Stimulated activated memory B cell treated with anti-CD40 and anti-IgM and Interleukin-4, amounts not matched to agents 10 μg/mL and 1 μg/mL and 100 μg/mL, for 72 hours (primary cell): ENCODE measurements around the gene CTSF.
"Not testable (repeated sequence)": the region's sequence is repeated elsewhere in the genome, so short reads cannot be mapped to it uniquely, and the experiment has no call there.

Experiments
- ATAC-seq: fragments of 150-1000 bp; cut with Tn5 transposase; 2 replicates; pipeline ENCODE4 v1.10.0; 2021
- H3K27ac Mint-ChIP-seq: one replicate; pipeline ENCODE4 v1.8.0; 2022; ENCODE audit warnings: mild to moderate bottlenecking, mixed read lengths
- H3K27me3 Mint-ChIP-seq: one replicate; pipeline ENCODE4 v1.8.0; 2022; ENCODE audit warnings: mixed read lengths
- H3K36me3 Mint-ChIP-seq: one replicate; pipeline ENCODE4 v1.8.0; 2022; ENCODE audit warnings: mixed read lengths
- H3K4me1 Mint-ChIP-seq: one replicate; pipeline ENCODE4 v1.8.0; 2022; ENCODE audit warnings: mixed read lengths
- H3K4me3 Mint-ChIP-seq: one replicate; pipeline ENCODE4 v1.8.0; 2022; ENCODE audit warnings: mild to moderate bottlenecking, moderate library complexity, mixed read lengths
- H3K9me3 Mint-ChIP-seq: one replicate; pipeline ENCODE4 v1.8.0; 2022; ENCODE audit warnings: mixed read lengths

The CTSF gene

DNA sequence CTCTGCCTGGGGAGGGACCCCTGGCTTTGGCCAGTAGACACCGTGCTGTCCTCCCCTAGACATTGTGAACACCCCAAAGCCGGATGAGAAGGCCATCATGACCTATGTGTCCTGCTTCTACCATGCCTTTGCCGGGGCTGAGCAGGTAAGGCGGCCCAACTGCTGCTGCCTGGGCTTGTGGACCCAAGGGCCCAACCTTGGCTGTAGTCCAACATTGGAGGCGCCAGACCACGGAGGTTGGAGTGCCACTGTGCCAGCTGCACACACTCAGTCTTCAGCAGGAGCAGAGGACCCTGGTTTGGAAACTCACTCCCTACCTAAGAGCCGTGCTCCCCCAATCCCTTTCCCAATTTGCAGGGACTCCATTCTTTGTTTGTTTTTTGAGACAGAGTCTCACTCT lies 12.3 kb downstream of the CTSF start:
- Mint-ChIP-seq H3K27ac (no peak overlapping the region), H3K4me1 (no peaks in the 10 kb centered on the region), H3K4me3 (no peak overlapping the region), H3K36me3 (no peaks in the 10 kb centered on the region), H3K27me3 (peaks cover 33% of the 10 kb centered on the region), H3K9me3 (no peaks in the 10 kb centered on the region)
- ATAC-seq: no peak

DNA sequence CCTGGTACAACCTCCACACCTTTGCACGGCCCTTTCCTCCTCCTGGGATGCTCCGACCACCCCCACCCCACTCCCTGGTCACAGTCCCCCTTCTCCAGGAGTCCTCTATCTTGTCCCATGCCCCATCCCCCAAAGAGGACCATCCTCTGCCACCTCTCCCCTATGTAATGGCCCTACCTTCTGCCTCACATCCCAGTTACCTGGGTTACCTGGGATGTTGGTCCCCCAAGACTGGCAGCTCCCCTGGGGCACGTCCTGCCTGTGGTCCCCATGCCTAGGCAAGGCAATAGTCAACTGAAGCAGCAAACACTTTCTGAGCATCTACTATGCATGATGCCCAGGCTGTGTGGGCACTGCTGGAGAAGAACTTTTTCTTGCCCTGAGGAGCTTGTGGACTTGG lies 13.0 kb downstream of the CTSF start:
- no peaks in the 10 kb centered on the region for H3K9me3 Mint-ChIP-seq

DNA sequence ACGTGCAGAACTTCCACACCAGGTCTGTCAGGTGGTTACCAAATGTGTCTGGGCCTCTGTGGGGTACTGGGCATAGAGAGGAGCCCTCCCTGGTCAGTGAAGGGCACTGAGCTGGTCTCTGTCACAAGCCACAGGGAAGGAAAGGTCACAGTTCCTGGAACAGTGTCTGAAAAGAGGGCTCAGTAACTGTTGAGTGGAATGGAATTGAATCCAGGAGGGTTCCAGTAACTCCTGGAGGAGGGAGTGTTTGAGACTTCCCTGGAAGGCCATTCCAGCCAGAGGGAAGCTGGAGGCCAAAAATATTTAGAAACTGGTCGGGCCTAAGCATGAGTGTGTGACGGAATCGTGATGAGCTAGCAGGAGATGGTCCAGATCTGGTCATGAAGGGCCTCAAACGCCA lies 13.8 kb downstream of the CTSF start:
- Mint-ChIP-seq H3K27me3 (peaks cover 19% of the 10 kb centered on the region), H3K4me1 (no peaks in the 10 kb centered on the region), H3K36me3 (no peaks in the 10 kb centered on the region), H3K9me3 (no peaks in the 10 kb centered on the region), H3K4me3 (no peak overlapping the region), H3K27ac (no peak overlapping the region)
- no peak for ATAC-seq

More for the DNA sequence above, 13.0 kb downstream of the CTSF start:
- Mint-ChIP-seq H3K27ac (no peak overlapping the region), H3K27me3 (peaks cover 27% of the 10 kb centered on the region), H3K4me1 (no peaks in the 10 kb centered on the region), H3K36me3 (no peaks in the 10 kb centered on the region), H3K4me3 (no peak overlapping the region)
- ATAC-seq: no peak

DNA sequence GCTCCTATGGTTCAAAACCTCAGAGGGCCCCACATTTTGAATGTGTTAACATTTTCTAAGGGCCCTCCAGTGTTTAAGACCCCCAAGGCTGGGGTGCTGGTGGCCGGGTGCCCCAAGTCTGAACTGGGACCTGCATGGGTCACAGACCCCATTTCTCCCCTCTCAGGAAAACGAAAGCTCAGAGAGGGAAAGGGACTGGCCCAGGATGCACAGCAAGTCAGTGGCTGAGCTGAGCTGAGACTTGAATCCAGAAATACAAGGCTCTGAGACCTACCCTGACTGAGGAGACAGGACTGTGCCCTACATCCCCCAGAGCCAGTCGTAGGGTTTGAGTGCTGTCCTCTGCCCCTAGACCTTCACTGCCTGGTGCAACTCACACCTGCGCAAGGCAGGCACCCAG lies 17.5 kb downstream of the CTSF start:
- H3K27me3 Mint-ChIP-seq: no peaks in the 10 kb centered on the region
- H3K36me3 Mint-ChIP-seq: no peaks in the 10 kb centered on the region

DNA sequence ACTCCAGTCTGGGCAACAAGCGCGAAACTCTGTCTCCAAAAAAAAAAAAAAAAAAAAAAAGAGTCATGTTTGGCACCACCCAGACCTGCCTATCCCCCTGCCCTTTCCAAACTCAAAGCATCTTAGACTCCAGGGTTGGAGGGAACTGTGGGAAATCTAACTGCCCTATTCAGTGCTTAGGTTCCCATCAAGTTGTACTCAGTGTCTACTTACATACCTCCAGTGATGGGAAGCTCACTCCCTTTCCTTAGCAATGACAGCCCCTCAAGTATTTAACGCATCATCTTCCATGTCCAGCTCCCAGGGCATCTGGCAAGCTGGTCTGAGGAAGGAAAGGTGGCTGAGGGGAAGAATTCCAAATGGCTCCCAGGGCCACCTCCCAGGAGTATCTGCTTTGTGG lies 18.7 kb downstream of the CTSF start:
- no peaks in the 10 kb centered on the region for H3K36me3 Mint-ChIP-seq
- no peak for ATAC-seq
- H3K4me1 Mint-ChIP-seq: peaks cover 6% of the 10 kb centered on the region
- no peak overlapping the region for H3K27ac Mint-ChIP-seq
- H3K4me3 Mint-ChIP-seq: no peak overlapping the region
- no peaks in the 10 kb centered on the region for H3K9me3 Mint-ChIP-seq
- H3K27me3 Mint-ChIP-seq: no peaks in the 10 kb centered on the region

More for the DNA sequence above, 17.5 kb downstream of the CTSF start:
- H3K27ac Mint-ChIP-seq: no peak overlapping the region
- H3K4me3 Mint-ChIP-seq: no peak overlapping the region
- ATAC-seq: no peak
- no peaks in the 10 kb centered on the region for H3K4me1 Mint-ChIP-seq
- no peaks in the 10 kb centered on the region for H3K9me3 Mint-ChIP-seq

DNA sequence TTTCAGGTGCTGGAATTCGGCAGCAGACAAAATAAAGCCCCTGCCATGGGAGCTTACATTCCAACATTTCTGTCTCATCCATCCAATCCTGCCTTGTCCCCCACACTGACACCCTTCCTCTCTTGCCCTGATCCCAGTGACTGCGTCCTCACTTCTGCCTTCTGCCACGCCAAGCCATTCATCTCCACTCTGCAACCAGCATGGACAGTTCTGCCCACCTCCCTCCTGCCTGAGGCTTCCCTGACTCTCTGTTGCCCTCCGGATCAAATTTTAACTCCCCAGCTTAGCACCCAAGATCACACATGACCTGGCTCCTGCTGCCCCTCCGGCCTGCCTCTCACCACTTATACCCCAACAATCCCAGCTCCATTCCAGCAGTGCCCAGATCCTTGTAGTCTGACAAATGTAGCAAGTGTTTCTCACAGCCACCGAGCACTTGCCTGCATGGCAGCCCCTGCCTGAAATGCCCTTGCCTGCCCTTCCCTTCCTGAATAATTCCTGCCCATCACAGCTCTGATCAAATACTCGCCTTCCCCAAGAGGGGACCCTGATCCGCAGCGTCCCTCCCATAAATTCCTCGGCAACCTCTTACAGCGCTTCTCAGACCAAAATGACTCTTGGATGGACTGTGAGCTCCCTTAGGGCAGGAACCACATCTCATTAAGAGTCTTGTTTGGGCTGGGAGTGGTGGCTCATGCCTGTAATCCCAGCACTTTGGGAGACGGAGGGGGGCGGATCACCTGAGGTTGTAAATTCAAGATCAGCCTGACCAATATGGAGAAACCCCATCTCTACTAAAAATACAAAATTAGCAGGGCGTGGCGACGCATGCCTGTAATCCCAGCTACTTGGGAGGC lies 19.4 kb downstream of the CTSF start:
- Mint-ChIP-seq H3K27me3 (no peaks in the 10 kb centered on the region), H3K4me1 (peaks cover 13% of the 10 kb centered on the region), H3K36me3 (no peaks in the 10 kb centered on the region), H3K27ac (no peak overlapping the region), H3K9me3 (no peaks in the 10 kb centered on the region), H3K4me3 (no peak overlapping the region)
- ATAC-seq: no peak

DNA sequence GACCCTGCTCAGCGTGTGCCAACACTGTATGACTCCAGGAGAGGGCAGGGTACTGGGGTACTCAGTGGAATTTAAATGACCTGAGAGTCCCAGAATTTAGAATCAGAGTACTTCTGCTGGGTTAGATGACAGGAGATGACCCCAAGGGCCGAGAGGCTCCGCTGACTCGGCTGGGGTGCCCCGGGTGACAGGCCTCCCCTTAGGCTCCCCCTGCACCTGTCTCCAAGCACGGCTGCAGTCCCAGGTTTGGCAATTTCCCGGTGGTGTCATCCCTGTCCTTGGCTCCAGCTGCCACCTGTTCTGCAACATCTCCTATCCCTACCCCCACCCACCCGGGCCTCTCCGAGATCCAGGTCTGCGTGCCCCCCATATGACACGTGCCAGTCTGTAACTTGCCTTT lies 20.4 kb downstream of the CTSF start:
- no peak overlapping the region for H3K4me3 Mint-ChIP-seq

DNA sequence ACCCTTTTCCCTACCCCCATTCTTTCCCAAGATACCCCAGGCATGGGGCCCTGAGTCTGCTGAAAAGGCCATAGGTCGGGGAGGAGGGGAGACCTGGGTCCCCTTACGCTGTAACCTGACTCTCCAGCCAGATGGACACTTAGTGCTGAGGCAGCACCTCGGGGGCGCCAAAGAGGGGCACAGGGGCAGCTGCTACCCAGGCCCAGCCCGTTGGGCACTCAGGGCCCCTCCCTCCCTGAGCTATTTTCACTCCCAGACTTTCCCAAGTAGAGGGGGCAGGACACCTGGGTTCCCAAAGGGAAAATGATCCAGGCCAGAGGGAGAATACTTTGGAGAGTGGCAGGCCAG lies 20.8 kb downstream of the CTSF start:
- no peak overlapping the region for H3K4me3 Mint-ChIP-seq
- no peaks in the 10 kb centered on the region for H3K27me3 Mint-ChIP-seq
- no peak for ATAC-seq
- H3K9me3 Mint-ChIP-seq: no peaks in the 10 kb centered on the region
- H3K27ac Mint-ChIP-seq: no peak overlapping the region
- peaks cover 5% of the 10 kb centered on the region for H3K36me3 Mint-ChIP-seq
- peaks cover 26% of the 10 kb centered on the region for H3K4me1 Mint-ChIP-seq

More for the DNA sequence above, 20.4 kb downstream of the CTSF start:
- no peak for ATAC-seq
- Mint-ChIP-seq H3K27me3 (no peaks in the 10 kb centered on the region), H3K9me3 (no peaks in the 10 kb centered on the region), H3K27ac (no peak overlapping the region), H3K4me1 (peaks cover 22% of the 10 kb centered on the region), H3K36me3 (peaks cover 4% of the 10 kb centered on the region)

DNA sequence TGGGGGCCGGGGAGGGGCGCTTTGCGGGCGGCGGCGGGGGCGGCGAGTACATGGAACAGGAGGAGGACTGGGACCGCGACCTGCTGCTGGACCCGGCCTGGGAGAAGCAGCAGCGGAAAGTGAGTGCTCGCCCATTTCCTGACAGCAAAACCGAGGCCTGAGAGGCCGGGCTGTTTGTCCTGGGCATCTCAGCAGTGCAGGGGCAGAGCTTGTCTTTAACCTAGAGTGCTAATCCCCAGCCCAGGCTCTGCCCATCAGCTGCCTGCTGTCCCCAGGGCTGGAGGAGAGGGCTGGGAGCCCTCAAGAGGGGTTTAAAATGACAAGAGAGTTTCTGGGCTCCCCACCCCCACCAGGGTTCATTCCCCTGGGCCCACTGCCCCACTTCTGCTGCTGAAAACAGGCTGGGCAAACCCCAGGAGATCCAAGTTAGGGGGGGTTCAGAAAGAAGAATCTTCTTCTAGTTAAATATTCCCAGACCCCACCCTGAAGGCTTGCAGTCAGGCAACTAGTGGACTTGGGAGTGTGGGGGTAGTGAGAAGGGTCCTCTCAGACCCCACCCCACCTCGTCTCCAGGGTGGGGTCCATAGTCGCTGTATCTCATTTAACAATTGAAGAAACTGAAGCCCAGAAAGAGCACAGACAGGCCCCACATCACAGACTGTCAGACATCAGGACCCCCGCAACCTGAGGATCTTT lies 21.3 kb downstream of the CTSF start:
- Mint-ChIP-seq H3K4me1 (peaks cover 32% of the 10 kb centered on the region), H3K36me3 (peaks cover 10% of the 10 kb centered on the region), H3K27ac (peak overlapping the region; percentile 72), H3K9me3 (no peaks in the 10 kb centered on the region), H3K27me3 (no peaks in the 10 kb centered on the region), H3K4me3 (peak overlapping the region; percentile 87)
- no peak for ATAC-seq

DNA sequence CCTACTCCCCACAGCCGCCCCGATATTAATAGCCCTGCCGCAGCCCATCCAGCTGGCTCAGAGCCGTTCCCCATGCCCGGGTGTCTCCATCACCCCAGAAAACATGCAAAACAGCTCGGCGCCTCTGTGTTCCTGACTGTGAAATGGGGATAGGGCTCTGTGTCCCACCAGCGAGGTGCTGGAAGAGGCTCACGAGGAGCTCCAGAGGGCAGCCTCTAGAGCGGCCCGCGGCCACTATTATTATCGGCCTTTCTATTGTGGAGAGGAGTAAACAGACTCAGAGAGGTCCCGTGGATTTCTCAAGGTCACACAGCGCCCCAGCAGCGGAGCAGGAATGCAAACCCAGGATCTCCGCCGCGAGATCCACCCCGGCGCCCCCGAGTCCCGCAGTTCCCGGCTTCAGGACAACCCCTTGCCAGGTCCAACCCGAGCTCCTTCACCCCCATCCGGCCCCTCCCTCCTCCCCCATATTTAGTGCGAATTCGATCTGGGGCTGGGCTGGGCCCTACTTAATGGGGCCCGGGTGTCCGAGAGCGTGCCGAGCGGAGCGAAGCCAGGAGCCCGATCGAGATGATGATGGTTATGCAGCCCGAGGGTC lies 21.9 kb downstream of the CTSF start, which contains the start of gene ACTN3:
ACTN3 (plus strand) TSS at position 536 of the 598 bp plus-strand sequence; CDS start at position 571, 35 bp downstream.
- peak within 1 kb of the TSS; percentile 72 for H3K27ac Mint-ChIP-seq
- H3K9me3 Mint-ChIP-seq: no peaks in the 10 kb centered on the region
- peak within 1 kb of the TSS; percentile 87 for H3K4me3 Mint-ChIP-seq
- no peak for ATAC-seq
- H3K27me3 Mint-ChIP-seq: no peaks in the 10 kb centered on the region
- peaks cover 35% of the 10 kb centered on the region for H3K4me1 Mint-ChIP-seq
- H3K36me3 Mint-ChIP-seq: peaks cover 17% of the 10 kb centered on the region

DNA sequence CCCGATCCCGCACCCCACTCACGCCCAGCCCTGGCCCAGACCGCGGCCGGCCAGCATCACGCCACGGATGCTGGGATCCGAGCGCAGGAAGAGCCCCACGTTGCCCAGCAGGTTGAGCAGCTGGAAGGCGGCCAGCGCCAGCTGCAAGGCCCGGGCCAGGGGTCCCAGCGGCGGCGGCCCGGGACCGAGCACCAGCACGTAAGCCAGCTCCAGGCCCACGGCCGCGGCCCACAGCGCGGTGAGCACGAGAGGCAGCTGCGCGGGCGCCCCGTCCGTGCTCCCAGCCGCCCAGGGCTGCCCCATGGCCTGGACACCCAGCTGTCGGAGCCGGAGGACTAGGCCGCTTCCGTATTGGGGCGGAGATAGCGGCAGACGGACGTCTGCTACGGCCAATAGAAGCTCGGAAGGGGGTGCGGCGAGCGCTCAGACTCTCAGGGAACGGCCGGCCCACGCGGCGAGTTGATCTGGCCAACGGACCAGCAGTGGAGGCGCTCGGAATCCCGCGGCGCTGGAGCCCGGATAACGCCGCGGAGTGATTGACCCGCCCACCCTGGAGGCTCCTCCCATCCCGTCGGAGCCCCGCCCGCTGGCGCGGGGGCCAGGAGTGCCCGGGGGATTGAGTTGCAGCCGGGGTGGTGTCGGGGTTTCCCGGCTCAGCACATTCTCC lies 22.6 kb downstream of the CTSF start, which contains the start of gene ZDHHC24:
ZDHHC24 (minus strand) TSS at position 348 of the 667 bp plus-strand sequence; CDS start at position 303, 45 bp downstream.
- peaks cover 35% of the 10 kb centered on the region for H3K4me1 Mint-ChIP-seq
- peak; percentile 94 for ATAC-seq
- peak within 1 kb of the TSS; percentile 72 for H3K27ac Mint-ChIP-seq
- H3K27me3 Mint-ChIP-seq: no peaks in the 10 kb centered on the region
- no peaks in the 10 kb centered on the region for H3K9me3 Mint-ChIP-seq
- H3K36me3 Mint-ChIP-seq: peaks cover 23% of the 10 kb centered on the region
- peak within 1 kb of the TSS; percentile 87 for H3K4me3 Mint-ChIP-seq

DNA sequence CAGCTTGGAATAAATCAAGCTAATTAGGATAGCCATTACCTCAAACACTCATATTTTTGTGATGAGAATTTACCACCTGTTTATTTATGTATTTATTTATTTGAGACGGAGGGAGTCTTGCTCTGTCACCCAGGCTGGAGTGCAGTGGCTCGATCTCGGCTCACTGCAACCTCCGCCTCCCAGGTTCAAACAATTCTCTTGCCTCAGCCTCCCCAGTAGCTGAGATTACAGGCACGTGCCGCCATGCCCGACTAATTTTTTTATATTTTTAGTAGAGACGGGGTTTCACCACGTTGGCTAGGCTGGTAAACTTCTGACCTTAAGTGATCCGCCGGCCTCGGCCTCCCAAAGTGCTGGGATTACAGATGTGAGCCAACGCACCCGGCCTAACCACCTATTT lies 23.5 kb downstream of the CTSF start:
- Mint-ChIP-seq H3K4me1 (peaks cover 35% of the 10 kb centered on the region), H3K4me3 (peak overlapping the region; percentile 87), H3K27ac (peak overlapping the region; percentile 72), H3K36me3 (peaks cover 26% of the 10 kb centered on the region)
- not testable (repeated sequence) for H3K27me3 Mint-ChIP-seq, ATAC-seq, H3K9me3 Mint-ChIP-seq

DNA sequence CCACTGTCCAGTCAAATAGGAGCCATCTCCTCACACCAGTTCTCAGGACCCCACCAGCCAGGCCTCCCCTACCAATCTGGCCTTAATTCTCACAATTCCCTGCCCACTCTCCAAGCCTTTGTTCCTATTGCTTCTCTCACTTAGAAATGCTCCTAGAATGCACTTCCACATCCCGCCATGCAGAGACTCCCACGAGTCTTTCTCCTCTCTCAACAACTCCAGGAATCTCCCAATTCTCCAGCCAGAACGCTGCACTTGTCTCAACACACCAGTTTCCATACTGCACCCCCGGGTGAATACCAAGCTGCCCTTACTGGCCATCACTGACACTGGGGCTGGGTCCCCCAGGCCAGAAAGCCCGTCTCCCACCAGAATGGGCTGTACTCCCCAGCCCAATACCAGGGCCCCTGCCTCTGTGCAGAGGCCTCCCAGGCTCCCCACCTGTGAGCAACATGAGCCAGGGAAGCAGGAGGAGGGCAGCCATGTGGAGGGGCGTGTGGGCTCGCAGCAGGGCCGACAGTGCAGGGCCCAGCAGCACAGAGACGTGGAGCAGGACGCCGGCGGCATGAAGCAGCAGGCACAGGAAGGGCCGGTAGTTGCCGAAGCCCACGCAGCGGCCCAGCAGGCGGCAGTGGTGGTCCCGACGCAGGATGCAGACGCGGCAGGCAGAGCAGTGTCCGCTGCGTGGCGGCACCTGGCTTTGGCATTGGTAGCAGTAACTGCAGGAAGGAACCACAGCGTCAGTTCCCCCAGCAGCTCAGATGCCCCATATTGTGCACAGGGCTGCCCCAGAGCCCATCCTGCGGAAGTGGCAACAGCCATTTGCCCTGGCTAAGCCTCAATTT lies 24.9 kb downstream of the CTSF start:
- H3K4me1 Mint-ChIP-seq: peaks cover 35% of the 10 kb centered on the region
- ATAC-seq: peak; percentile 75
- H3K4me3 Mint-ChIP-seq: peak overlapping the region; percentile 55
- H3K36me3 Mint-ChIP-seq: peaks cover 31% of the 10 kb centered on the region
- H3K27ac Mint-ChIP-seq: peak overlapping the region; percentile 80
- no peaks in the 10 kb centered on the region for H3K27me3 Mint-ChIP-seq
- no peaks in the 10 kb centered on the region for H3K9me3 Mint-ChIP-seq

DNA sequence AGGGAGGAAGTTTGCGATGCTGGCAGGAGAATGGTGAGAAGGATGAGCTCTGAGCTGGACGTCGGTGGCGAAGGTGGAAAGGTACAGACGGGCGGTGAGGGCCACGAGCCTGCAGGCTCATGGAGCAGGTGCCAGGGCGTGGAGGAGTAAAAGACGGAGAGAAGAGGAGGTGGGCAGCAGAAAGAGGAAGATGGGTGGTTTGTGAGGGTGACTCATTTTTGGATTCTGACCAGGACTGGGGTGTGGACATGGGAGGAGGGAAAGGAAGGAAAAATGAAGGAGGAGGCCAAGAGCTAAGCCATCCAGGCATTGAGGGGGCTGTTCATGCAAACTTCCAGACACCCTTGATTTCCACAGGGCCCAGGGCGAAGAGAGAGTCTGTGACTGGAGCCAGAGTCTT lies 26.0 kb downstream of the CTSF start:
- H3K9me3 Mint-ChIP-seq: no peaks in the 10 kb centered on the region
- peak overlapping the region; percentile 80 for H3K27ac Mint-ChIP-seq
- no peak for ATAC-seq
- H3K36me3 Mint-ChIP-seq: peaks cover 36% of the 10 kb centered on the region
- no peaks in the 10 kb centered on the region for H3K27me3 Mint-ChIP-seq
- peaks cover 35% of the 10 kb centered on the region for H3K4me1 Mint-ChIP-seq
- no peak overlapping the region for H3K4me3 Mint-ChIP-seq
